ENCODE measurements around the gene CENPP.

The CENPP gene

DNA sequence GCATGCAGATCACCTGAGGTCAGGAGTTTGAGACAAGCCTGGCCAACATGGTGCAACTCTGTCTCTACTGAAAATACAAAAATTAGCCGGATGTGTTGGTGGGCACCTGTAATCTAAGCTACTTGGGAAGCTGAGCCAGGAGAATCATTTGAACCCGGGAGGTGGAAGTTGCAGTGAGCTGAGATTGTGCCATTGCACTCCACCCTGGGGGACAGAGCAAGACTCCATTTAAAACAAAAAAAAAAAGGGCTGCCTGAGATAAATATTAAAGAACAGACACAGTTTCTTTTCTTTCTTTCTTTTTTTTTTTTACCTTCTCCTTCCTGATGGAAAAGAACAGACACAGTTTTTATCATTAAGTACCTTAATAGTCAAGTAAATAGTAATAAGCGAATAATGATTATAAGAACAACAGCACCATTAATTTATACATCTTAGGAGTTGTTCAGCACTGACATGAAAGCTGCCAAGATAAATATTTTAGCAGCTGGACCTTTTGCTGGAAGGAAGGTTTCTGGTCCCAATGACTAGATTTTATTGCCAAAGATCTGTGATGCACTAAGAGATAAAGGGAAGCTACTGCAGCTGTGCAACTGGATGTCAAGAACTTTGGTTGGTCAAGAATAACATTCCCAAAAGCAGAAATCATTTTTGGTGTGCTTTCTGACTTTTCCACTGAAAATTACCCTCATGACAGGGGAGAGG, 7.0 kb downstream of the CENPP start:
- DNase-seq (ENCODE audit: insufficient read length, low spot score) (no peak), FAIRE-seq (no peak)
- TF ChIP-seq TAF1 (IDR thresholded peaks at IDR 0.05; ENCODE audit: low read depth, low read length), result no peak
- no peak for TF ChIP-seq PAX5 (IDR thresholded peaks at IDR 0.05; ENCODE audit: insufficient read depth, low read length, severe bottlenecking)
- no peak for TF ChIP-seq POU2F2 (IDR thresholded peaks at IDR 0.05; ENCODE audit: low read depth, low read length)
- no peak for TF ChIP-seq SPI1 (IDR thresholded peaks at IDR 0.05; ENCODE audit: low read depth, low read length)
- no peak for TF ChIP-seq POLR2A (IDR thresholded peaks at IDR 0.05; ENCODE audit: low read depth, low read length)
- no peak for TF ChIP-seq POLR2AphosphoS5 (IDR thresholded peaks at IDR 0.05; ENCODE audit: low read depth, low read length)

DNA sequence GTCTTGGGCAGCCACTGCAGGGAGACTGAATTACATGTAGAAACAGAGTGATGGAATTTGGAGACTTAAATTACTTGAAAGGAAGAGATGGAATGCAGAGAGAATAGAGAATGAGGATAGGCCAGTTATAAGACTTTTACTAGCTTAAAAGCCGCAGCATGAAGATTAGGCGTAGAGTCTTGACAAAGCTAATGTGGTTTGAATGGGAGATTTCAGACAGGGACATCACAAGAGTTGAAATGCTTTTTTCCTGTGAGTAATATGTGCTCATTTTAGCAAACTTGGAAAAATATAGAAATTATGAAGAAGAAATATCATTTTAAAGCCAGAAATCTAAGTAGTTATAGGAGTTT, 7.5 kb downstream of the CENPP start:
- FAIRE-seq (no peak), DNase-seq (ENCODE audit: insufficient read length, low spot score) (no peak)
- TF ChIP-seq TAF1 (IDR thresholded peaks at IDR 0.05; ENCODE audit: low read depth, low read length), result no peak
- TF ChIP-seq POU2F2 (IDR thresholded peaks at IDR 0.05; ENCODE audit: low read depth, low read length), result no peak
- no peak for TF ChIP-seq POLR2AphosphoS5 (IDR thresholded peaks at IDR 0.05; ENCODE audit: low read depth, low read length)
- TF ChIP-seq PAX5 (IDR thresholded peaks at IDR 0.05; ENCODE audit: insufficient read depth, low read length, severe bottlenecking), result no peak
- TF ChIP-seq SPI1 (IDR thresholded peaks at IDR 0.05; ENCODE audit: low read depth, low read length), result no peak
- no peak for TF ChIP-seq POLR2A (IDR thresholded peaks at IDR 0.05; ENCODE audit: low read depth, low read length)

- no peak for DNase-seq (ENCODE audit: insufficient read length, low spot score)
- no peak for FAIRE-seq
- TF ChIP-seq SPI1 (IDR thresholded peaks at IDR 0.05; ENCODE audit: low read depth, low read length), result no peak
- no peak for TF ChIP-seq PAX5 (IDR thresholded peaks at IDR 0.05; ENCODE audit: insufficient read depth, low read length, severe bottlenecking)
- no peak for TF ChIP-seq POU2F2 (IDR thresholded peaks at IDR 0.05; ENCODE audit: low read depth, low read length)
- no peak for TF ChIP-seq TAF1 (IDR thresholded peaks at IDR 0.05; ENCODE audit: low read depth, low read length)
- TF ChIP-seq POLR2AphosphoS5 (IDR thresholded peaks at IDR 0.05; ENCODE audit: low read depth, low read length), result no peak
- no peak for TF ChIP-seq POLR2A (IDR thresholded peaks at IDR 0.05; ENCODE audit: low read depth, low read length)
These were observed 15.8 kb downstream of the CENPP start for GRCh38 chr9:92341578-92341977.

GRCh38 chr9:92342825-92343488, 17.2 kb downstream of the CENPP start:
- TF ChIP-seq TAF1 (IDR thresholded peaks at IDR 0.05; ENCODE audit: low read depth, low read length) (no peak), POLR2AphosphoS5 (IDR thresholded peaks at IDR 0.05; ENCODE audit: low read depth, low read length) (no peak), POLR2A (IDR thresholded peaks at IDR 0.05; ENCODE audit: low read depth, low read length) (no peak), SPI1 (IDR thresholded peaks at IDR 0.05; ENCODE audit: low read depth, low read length) (no peak), POU2F2 (IDR thresholded peaks at IDR 0.05; ENCODE audit: low read depth, low read length) (no peak), PAX5 (IDR thresholded peaks at IDR 0.05; ENCODE audit: insufficient read depth, low read length, severe bottlenecking) (no peak)
- no peak for FAIRE-seq
- DNase-seq (ENCODE audit: insufficient read length, low spot score), result no peak

GRCh38 chr9:92345582-92345981, 19.8 kb downstream of the CENPP start:
- FAIRE-seq (no peak), DNase-seq (ENCODE audit: insufficient read length, low spot score) (no peak)
- TF ChIP-seq SPI1 (IDR thresholded peaks at IDR 0.05; ENCODE audit: low read depth, low read length) (no peak), POLR2A (IDR thresholded peaks at IDR 0.05; ENCODE audit: low read depth, low read length) (no peak), POLR2AphosphoS5 (IDR thresholded peaks at IDR 0.05; ENCODE audit: low read depth, low read length) (no peak), PAX5 (IDR thresholded peaks at IDR 0.05; ENCODE audit: insufficient read depth, low read length, severe bottlenecking) (no peak), POU2F2 (IDR thresholded peaks at IDR 0.05; ENCODE audit: low read depth, low read length) (no peak), TAF1 (IDR thresholded peaks at IDR 0.05; ENCODE audit: low read depth, low read length) (no peak)

GRCh38 chr9:92349771-92350739, 24.3 kb downstream of the CENPP start:
- no peak for TF ChIP-seq POLR2A (IDR thresholded peaks at IDR 0.05; ENCODE audit: low read depth, low read length)
- no peak for TF ChIP-seq SPI1 (IDR thresholded peaks at IDR 0.05; ENCODE audit: low read depth, low read length)
- no peak for TF ChIP-seq PAX5 (IDR thresholded peaks at IDR 0.05; ENCODE audit: insufficient read depth, low read length, severe bottlenecking)
- no peak for TF ChIP-seq POLR2AphosphoS5 (IDR thresholded peaks at IDR 0.05; ENCODE audit: low read depth, low read length)
- TF ChIP-seq POU2F2 (IDR thresholded peaks at IDR 0.05; ENCODE audit: low read depth, low read length), result no peak
- TF ChIP-seq TAF1 (IDR thresholded peaks at IDR 0.05; ENCODE audit: low read depth, low read length), result no peak
- FAIRE-seq, result no peak
- DNase-seq (ENCODE audit: insufficient read length, low spot score), result no peak

DNA sequence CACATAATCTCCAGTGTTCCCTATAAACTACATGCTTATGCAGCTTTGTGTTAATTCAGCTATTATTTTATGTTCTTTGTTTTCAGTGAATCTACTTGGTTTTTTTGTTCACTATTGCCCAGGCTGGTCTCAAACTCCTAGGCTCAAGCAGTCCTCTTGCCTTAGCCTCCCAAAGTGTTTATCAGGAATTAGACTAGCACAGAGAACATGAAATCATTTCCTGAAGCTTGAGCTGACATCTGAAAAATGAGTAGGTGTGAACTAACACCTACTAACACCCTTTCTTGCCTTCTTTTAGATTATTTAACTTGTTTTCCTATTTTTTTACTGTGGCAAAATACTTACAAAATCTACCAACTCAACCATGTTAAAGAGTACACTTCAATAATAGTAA, 25.0 kb downstream of the CENPP start:
- FAIRE-seq (no peak), DNase-seq (ENCODE audit: insufficient read length, low spot score) (no peak)
- TF ChIP-seq POU2F2 (IDR thresholded peaks at IDR 0.05; ENCODE audit: low read depth, low read length) (no peak), PAX5 (IDR thresholded peaks at IDR 0.05; ENCODE audit: insufficient read depth, low read length, severe bottlenecking) (no peak), TAF1 (IDR thresholded peaks at IDR 0.05; ENCODE audit: low read depth, low read length) (no peak)

GRCh38 chr9:92353051-92353450, 27.3 kb downstream of the CENPP start:
- DNase-seq (ENCODE audit: insufficient read length, low spot score) (no peak), FAIRE-seq (no peak)
- TF ChIP-seq PAX5 (IDR thresholded peaks at IDR 0.05; ENCODE audit: insufficient read depth, low read length, severe bottlenecking) (no peak), POU2F2 (IDR thresholded peaks at IDR 0.05; ENCODE audit: low read depth, low read length) (no peak), POLR2A (IDR thresholded peaks at IDR 0.05; ENCODE audit: low read depth, low read length) (no peak), TAF1 (IDR thresholded peaks at IDR 0.05; ENCODE audit: low read depth, low read length) (no peak), SPI1 (IDR thresholded peaks at IDR 0.05; ENCODE audit: low read depth, low read length) (no peak), POLR2AphosphoS5 (IDR thresholded peaks at IDR 0.05; ENCODE audit: low read depth, low read length) (no peak)
